IMR-90 (cell line): Measurements from ENCODE around the gene KRTAP8-1. TPM values are rescaled to one million over a fixed set of nuclear protein-coding genes. Genes with fewer than 3 reads are reported as not detected.

ENCODE experiments used
- ATAC-seq: fragments of 200-7000 bp; cut with Tn5 transposase; 2 replicates; pipeline ENCODE4 v1.9.1; 2020; ENCODE audit warnings: low read depth, mild to moderate bottlenecking, moderate library complexity
- BruUV-seq: library from RNA; stranded (reverse); fragments of 400-500 nt; replicated peaks from 2 replicates; lab custom pipeline; 2021; lab: Mats Ljungman, UMichigan
- CTCF ChIA-PET: fragments of 300-600 bp; formaldehyde crosslinking; extraction: SDS; loops from one replicate; lab custom pipeline; 2021; ENCODE audit warnings: antibody characterized with exemption; lab: Yijun Ruan, JAX
- POLR2A ChIA-PET: fragments of 300-600 bp; sonication (Branson Sonifier 250); formaldehyde crosslinking; loops from one replicate; lab custom pipeline; 2022; ENCODE audit warnings: antibody characterized with exemption; ENCODE audit not compliant: unreplicated experiment; lab: Charles Lee
- DNase-seq: peaks from one replicate; pipeline ENCODE4 v3.0.0; 2013
- H2AFZ ChIP-seq: replicated peaks from 2 replicates; pipeline ENCODE3; 2013; ENCODE audit warnings: low read length, mild to moderate bottlenecking; ENCODE audit not compliant: poor library complexity
- H2AK5ac ChIP-seq: 2 replicates; pipeline ENCODE4 v1.6.1; 2013; ENCODE audit warnings: low read depth, low read length, inconsistent platforms
- H2AK9ac ChIP-seq: replicated peaks from 2 replicates; pipeline ENCODE3; 2013; ENCODE audit warnings: mild to moderate bottlenecking, low read depth, low read length, moderate library complexity; ENCODE audit not compliant: poor library complexity
- H2BK120ac ChIP-seq: 2 replicates; pipeline ENCODE4 v1.6.1; 2013; ENCODE audit warnings: low read depth, low read length, inconsistent platforms
- H2BK15ac ChIP-seq: 3 replicates; pipeline ENCODE4 v1.6.1; 2013; ENCODE audit warnings: low read depth, low read length, inconsistent platforms
- H2BK20ac ChIP-seq: 2 replicates; pipeline ENCODE4 v1.6.1; 2013; ENCODE audit warnings: low read depth, mild to moderate bottlenecking, inconsistent platforms, low read length, moderate library complexity
- H2BK5ac ChIP-seq: 2 replicates; pipeline ENCODE4 v1.6.1; 2013; ENCODE audit warnings: mild to moderate bottlenecking, low read depth, low read length, inconsistent platforms; ENCODE audit not compliant: poor library complexity, severe bottlenecking
- H3K14ac ChIP-seq: replicated peaks from 2 replicates; pipeline ENCODE4 v1.6.1; 2013; ENCODE audit warnings: low read depth, low read length, inconsistent platforms
- H3K18ac ChIP-seq: 2 replicates; pipeline ENCODE4 v1.6.1; 2013; ENCODE audit warnings: low read depth, low read length, control low read depth
- H3K23ac ChIP-seq: 2 replicates; pipeline ENCODE4 v1.6.1; 2013; ENCODE audit warnings: low read depth, low read length, inconsistent platforms
- H3K27ac ChIP-seq: 2 replicates; pipeline ENCODE4 v1.5.1; 2013; ENCODE audit warnings: mild to moderate bottlenecking, control low read depth, low read length; ENCODE audit not compliant: insufficient read depth
- H3K27me3 ChIP-seq: 2 replicates; pipeline ENCODE4 v1.6.1; 2013; ENCODE audit warnings: low read length; ENCODE audit not compliant: control insufficient read depth, insufficient read depth
- H3K36me3 ChIP-seq: 2 replicates; pipeline ENCODE4 v1.6.1; 2013; ENCODE audit warnings: low read length, mixed read lengths; ENCODE audit not compliant: control insufficient read depth, insufficient read depth
- H3K4ac ChIP-seq: 2 replicates; pipeline ENCODE4 v1.6.1; 2013; ENCODE audit warnings: low read depth, low read length, inconsistent platforms
- H3K4me1 ChIP-seq: 2 replicates; pipeline ENCODE4 v1.6.1; 2013; ENCODE audit warnings: low read length, mixed read lengths; ENCODE audit not compliant: control insufficient read depth, insufficient read depth
- H3K4me2 ChIP-seq: 2 replicates; pipeline ENCODE4 v1.6.1; 2013; ENCODE audit warnings: low read depth, mild to moderate bottlenecking, control low read depth, low read length, moderate library complexity
- H3K4me3 ChIP-seq: 2 replicates; pipeline ENCODE4 v1.5.1; 2013; ENCODE audit warnings: low read depth, mild to moderate bottlenecking, control low read depth, low read length, moderate library complexity; ENCODE audit not compliant: insufficient read depth
- H3K56ac ChIP-seq: 2 replicates; pipeline ENCODE4 v1.6.1; 2013; ENCODE audit warnings: low read length, inconsistent platforms; ENCODE audit not compliant: insufficient read depth; ENCODE audit errors: extremely low read depth
- H3K79me1 ChIP-seq, 2 experiments: 2 replicates each; pipeline ENCODE4 v1.6.1; 2013; ENCODE audit warnings: low read length in 2 of 2, inconsistent platforms in 1 of 2, low read depth in 1 of 2
- H3K9ac ChIP-seq: 2 replicates; pipeline ENCODE4 v1.6.1; 2013; ENCODE audit warnings: low read depth, low read length, control low read depth
- H3K9me1 ChIP-seq: 2 replicates; pipeline ENCODE4 v1.6.1; 2013; ENCODE audit warnings: low read length, inconsistent platforms; ENCODE audit not compliant: insufficient read depth
- H3K9me3 ChIP-seq: 2 replicates; pipeline ENCODE4 v1.6.1; 2013; ENCODE audit warnings: low read length; ENCODE audit not compliant: control insufficient read depth, insufficient read depth
- H4K20me1 ChIP-seq: 2 replicates; pipeline ENCODE4 v1.6.1; 2013; ENCODE audit warnings: low read length, inconsistent platforms; ENCODE audit not compliant: insufficient read depth
- H4K5ac ChIP-seq: 2 replicates; pipeline ENCODE4 v1.6.1; 2013; ENCODE audit warnings: mild to moderate bottlenecking, low read depth, low read length, control low read depth
- H4K8ac ChIP-seq, 2 experiments: 2 replicates each; pipeline ENCODE4 v1.6.1; 2013; ENCODE audit warnings: low read depth in 2 of 2, low read length in 2 of 2, control low read depth in 1 of 2, inconsistent platforms in 1 of 2
- H4K91ac ChIP-seq: 2 replicates; pipeline ENCODE4 v1.6.1; 2013; ENCODE audit warnings: low read depth, low read length, inconsistent platforms; ENCODE audit not compliant: insufficient read depth
- CEBPB ChIP-seq: IDR thresholded peaks from 2 replicates; pipeline ENCODE4 v1.6.1; 2012; ENCODE audit warnings: low read depth, low read length, improper control_type of control experiment
- CTCF ChIP-seq: conservative IDR thresholded peaks from 2 replicates; pipeline ENCODE4 v1.5.1; 2012; ENCODE audit warnings: mild to moderate bottlenecking, low read depth, low read length, improper control_type of control experiment
- FOS ChIP-seq: fragments of 150-350 bp; IDR thresholded peaks from 2 replicates; pipeline ENCODE4 v1.6.1; 2016; ENCODE audit warnings: low read depth, low read length
- NFE2L2 ChIP-seq: fragments of 150-350 bp; IDR thresholded peaks from 2 replicates; pipeline ENCODE4 v1.6.1; 2016; ENCODE audit warnings: low read depth, mild to moderate bottlenecking, low read length
- WGBS, 2 experiments: methylation state at CpG; one replicate each; pipeline versions ENCODE4 v1.1.5 to v1.1.7; 2013; ENCODE audit warnings: missing lambda C conversion rate in 2 of 2; ENCODE audit not compliant: insufficient read length in 1 of 2; ENCODE audit errors: extremely low coverage in 2 of 2; 5-methylcytosine and 5-hydroxymethylcytosine counted together
- dilution Hi-C: fragments of 300-500 bp; cut with HindIII; formaldehyde crosslinking; loops from one replicate; pipeline ENCODE4 v1.14.3; 2018; ENCODE audit warnings: low sequenced_read_pairs; ENCODE audit not compliant: unreplicated experiment
- in situ Hi-C: fragments of 300-500 bp; cut with MboI; formaldehyde crosslinking; loops from 3 replicates; pipeline ENCODE4 v1.14.3; 2019; ENCODE audit warnings: low sequenced_read_pairs, inconsistent platforms, mixed read lengths
- intact Hi-C: fragments of 100-400 bp; cut with micrococcal nuclease; formaldehyde crosslinking; loops from 2 replicates; pipeline ENCODE4 v1.10.0; 2022
- polyA plus RNA-seq, 3 experiments: library from polyadenylated mRNA; depleted of rRNA; stranded (reverse); fragments of >200 nt; gene quantifications; 2 replicates each; pipeline ENCODE4 v1.2.3, GENCODE V29; 2012; ENCODE audit warnings: low replicate concordance in 1 of 3
- total RNA-seq: library from RNA; depleted of rRNA; stranded (reverse); fragments of >200 nt; gene quantifications from 2 replicates; pipeline ENCODE4 v1.2.3, GENCODE V29; 2012

The KRTAP8-1 gene
- total and polyA plus RNA-seq, 2 of the 4 experiments (the other 2 are of a cell fraction), result not detected

GRCh38 chr21:30831194-30831765, 18.2 kb upstream of the KRTAP8-1 start:
- no peak overlapping the region for H2AK5ac ChIP-seq
- no peak overlapping the region for H3K27ac ChIP-seq
- no peaks in the 10 kb centered on the region for H4K20me1 ChIP-seq
- dilution Hi-C loops, result no loop called here
- H3K4ac ChIP-seq, result no peak overlapping the region
- H2AFZ ChIP-seq, result no peak overlapping the region
- no peak overlapping the region for H4K8ac ChIP-seq
- TF ChIP-seq CEBPB (no peak), FOS (no peak), CTCF (0 out of 2 replicates have a peak, but pooled peaks have one; percentile 13), NFE2L2 (no peak)
- ChIA-PET POLR2A (no interaction called here), CTCF (no interaction called here)
- no peak overlapping the region for H3K4me3 ChIP-seq
- no peaks in the 10 kb centered on the region for H3K4me1 ChIP-seq
- H3K23ac ChIP-seq, result no peak overlapping the region
- no peak for ATAC-seq
- peaks cover 10% of the 10 kb centered on the region for H3K9me3 ChIP-seq
- no peak overlapping the region for H4K5ac ChIP-seq
- no peak overlapping the region for H3K14ac ChIP-seq
- H3K79me1 ChIP-seq, result no peaks in the 10 kb centered on the region
- intact Hi-C loops, result loop anchor here (5.0 kb wide), 1 partner anchor 256 kb away; no protein-coding TSS in a partner anchor
- no peak overlapping the region for H2BK20ac ChIP-seq
- no peak overlapping the region for H3K56ac ChIP-seq
- H4K91ac ChIP-seq, result no peak overlapping the region
- H3K9me1 ChIP-seq, result no peaks in the 10 kb centered on the region
- BruUV-seq, result no TSS peak
- H3K9ac ChIP-seq, result no peak overlapping the region
- no peak overlapping the region for H3K18ac ChIP-seq
- H2BK120ac ChIP-seq, result no peak overlapping the region
- no peak overlapping the region for H2BK15ac ChIP-seq
- no peaks in the 10 kb centered on the region for H3K27me3 ChIP-seq
- in situ Hi-C loops, result no loop called here
- no peak for DNase-seq
- no peak overlapping the region for H2AK9ac ChIP-seq
- H3K4me2 ChIP-seq, result no peak overlapping the region
- H2BK5ac ChIP-seq, result no peak overlapping the region
- WGBS, 2 experiments, result 80% methylated on average over 1 of the region's 6 CpGs; no CpG with 5 or more reads in 1 of the 2 experiments
- H3K36me3 ChIP-seq, result no peaks in the 10 kb centered on the region
